ENCODE results near the gene CD22.

CD22 gene

GRCh38 chr19:35381318-35381717, 52.3 kb downstream of the CD22 start:
- Histone ChIP-seq H3K36me3 (ENCODE audit: control insufficient read depth in 2 of 2, insufficient read depth in 1 of 2, low read length in 2 of 2) (no peaks in the 10 kb centered on the region), H3K4me1 (ENCODE audit: control insufficient read depth, insufficient read depth, low read length) (no peaks in the 10 kb centered on the region), H3K9me3 (ENCODE audit: control insufficient read depth, insufficient read depth, low read depth, low read length) (peaks cover 13% of the 10 kb centered on the region), H3K27ac (ENCODE audit: extremely low read depth, low read depth, low read length) (no peak overlapping the region), H3K4me3 (ENCODE audit: low read depth, low read length) (no peak overlapping the region)
- ChIA-PET CTCF (interaction anchor here (0.6 to 1.0 kb wide), 3 partner anchors 29 to 114 kb away, joined by 3 to 5 read pairs (median 4); no protein-coding TSS in a partner anchor), POLR2A (no interaction called here)
- TF ChIP-seq KLF7 (tag by site-specific recombination; IDR thresholded peaks at IDR 0.05; ENCODE audit: borderline replicate concordance) = no peak
- TF ChIP-seq BCL11B (tag by site-specific recombination; IDR thresholded peaks at IDR 0.05; ENCODE audit: low read depth) = no peak
- no peak for TF ChIP-seq ZNF518A (tag by site-specific recombination; conservative IDR thresholded peaks at IDR 0.05; ENCODE audit: low read depth)
- TF ChIP-seq ZNF658 (tag by site-specific recombination; IDR thresholded peaks at IDR 0.05) = no peak
- TF ChIP-seq EGR2 (tag by site-specific recombination; IDR thresholded peaks at IDR 0.05; ENCODE audit: low read depth) = 0 out of 2 replicates have a peak, but pooled peaks have one; percentile 5

- Histone ChIP-seq H3K4me3 (ENCODE audit: low read depth, low read length) (no peak overlapping the region), H3K27ac (ENCODE audit: extremely low read depth, low read depth, low read length) (no peak overlapping the region), H3K9me3 (ENCODE audit: control insufficient read depth, insufficient read depth, low read depth, low read length) (peaks cover 16% of the 10 kb centered on the region), H3K36me3 (ENCODE audit: control insufficient read depth in 2 of 2, insufficient read depth in 1 of 2, low read length in 2 of 2) (no peaks in the 10 kb centered on the region), H3K4me1 (ENCODE audit: control insufficient read depth, insufficient read depth, low read length) (no peaks in the 10 kb centered on the region)
- TF ChIP-seq SCRT2 (tag by site-specific recombination; IDR thresholded peaks at IDR 0.05) = peak; percentile 58; the same call in 1 of the 2 replicates
- no peak for TF ChIP-seq SP7 (tag by site-specific recombination; IDR thresholded peaks at IDR 0.05)
- ChIA-PET POLR2A (no interaction called here), CTCF (interaction anchor here (0.6 to 1.0 kb wide), 2 partner anchors 113 to 337 kb away, joined by 4 to 5 read pairs; no protein-coding TSS in a partner anchor)
Measured at GRCh38 chr19:35381926-35382325, 52.9 kb downstream of the CD22 start.

GRCh38 chr19:35383536-35383935, 54.5 kb downstream of the CD22 start:
- ChIA-PET POLR2A (no interaction called here), CTCF (interaction anchor here (1.2 kb wide), 1 partner anchor 30 kb away, joined by 3 read pairs; no protein-coding TSS in a partner anchor)
- H3K4me1 ChIP-seq (ENCODE audit: control insufficient read depth, insufficient read depth, low read length) = no peaks in the 10 kb centered on the region
- H3K27ac ChIP-seq (ENCODE audit: extremely low read depth, low read depth, low read length) = no peak overlapping the region
- no peaks in the 10 kb centered on the region for H3K36me3 ChIP-seq (ENCODE audit: control insufficient read depth in 2 of 2, insufficient read depth in 1 of 2, low read length in 2 of 2)
- no peak overlapping the region for H3K4me3 ChIP-seq (ENCODE audit: low read depth, low read length)
- peaks cover 13% of the 10 kb centered on the region for H3K9me3 ChIP-seq (ENCODE audit: control insufficient read depth, insufficient read depth, low read depth, low read length)
- no peak for TF ChIP-seq ATF2 (tag by site-specific recombination; IDR thresholded peaks at IDR 0.05; ENCODE audit: low read depth)
- TF ChIP-seq KLF16 (tag by site-specific recombination; IDR thresholded peaks at IDR 0.05) = no peak
- no peak for TF ChIP-seq ZNF518A (tag by site-specific recombination; conservative IDR thresholded peaks at IDR 0.05; ENCODE audit: low read depth)
- TF ChIP-seq ZNF548 (tag by site-specific recombination; IDR thresholded peaks at IDR 0.05) = no peak
- no peak for TF ChIP-seq ZNF266 (tag by site-specific recombination; IDR thresholded peaks at IDR 0.05; ENCODE audit: low read depth)
